HUES6 (cell line): ENCODE data around the gene TRAF3.
"Not testable (repeated sequence)": the region's sequence is repeated elsewhere in the genome, so short reads cannot be mapped to it uniquely, and the experiment has no call there.

Experiments
- H3K27ac ChIP-seq: 2 replicates; pipeline ENCODE4 v1.7.0; 2013; ENCODE audit warnings: low read depth, mild to moderate bottlenecking, low read length, inconsistent platforms
- H3K27me3 ChIP-seq: 2 replicates; pipeline ENCODE4 v1.6.1; 2013; ENCODE audit warnings: low read length; ENCODE audit not compliant: control insufficient read depth, insufficient read depth
- H3K36me3 ChIP-seq: 2 replicates; pipeline ENCODE4 v1.6.1; 2013; ENCODE audit warnings: low read length; ENCODE audit not compliant: control insufficient read depth, insufficient read depth
- H3K4me1 ChIP-seq: 2 replicates; pipeline ENCODE4 v1.6.1; 2013; ENCODE audit warnings: low read length; ENCODE audit not compliant: control insufficient read depth, insufficient read depth
- H3K4me3 ChIP-seq: 2 replicates; pipeline ENCODE4 v1.5.1; 2013; ENCODE audit warnings: low read depth, low read length
- H3K9ac ChIP-seq: one replicate; pipeline ENCODE4 v1.6.1; 2013; ENCODE audit warnings: mild to moderate bottlenecking, low read length
- H3K9me3 ChIP-seq: 2 replicates; pipeline ENCODE4 v1.6.1; 2013; ENCODE audit warnings: low read depth, low read length; ENCODE audit not compliant: control insufficient read depth, insufficient read depth

The TRAF3 gene

GRCh38 chr14:102870246-102870645 lies 93.0 kb downstream of the TRAF3 start:
- H3K4me1 ChIP-seq = peaks cover 7% of the 10 kb centered on the region; the same call in 1 of the 2 replicates
- H3K9ac ChIP-seq = no peak overlapping the region
- H3K4me3 ChIP-seq = no peak overlapping the region
- no peaks in the 10 kb centered on the region for H3K9me3 ChIP-seq
- no peak overlapping the region for H3K27ac ChIP-seq
- no peaks in the 10 kb centered on the region for H3K27me3 ChIP-seq
- H3K36me3 ChIP-seq = peaks cover 13% of the 10 kb centered on the region

GRCh38 chr14:102870994-102871831 lies 94.0 kb downstream of the TRAF3 start:
- no peak overlapping the region for H3K9ac ChIP-seq
- no peaks in the 10 kb centered on the region for H3K27me3 ChIP-seq
- H3K4me3 ChIP-seq = no peak overlapping the region
- no peaks in the 10 kb centered on the region for H3K9me3 ChIP-seq
- peaks cover 17% of the 10 kb centered on the region for H3K36me3 ChIP-seq
- peaks cover 7% of the 10 kb centered on the region; the same call in 1 of the 2 replicates for H3K4me1 ChIP-seq
- H3K27ac ChIP-seq = no peak overlapping the region

- Histone ChIP-seq H3K27me3 (no peaks in the 10 kb centered on the region), H3K4me3 (no peak overlapping the region), H3K36me3 (peaks cover 25% of the 10 kb centered on the region), H3K9ac (no peak overlapping the region), H3K27ac (no peak overlapping the region), H3K4me1 (peaks cover 5% of the 10 kb centered on the region; the same call in 1 of the 2 replicates), H3K9me3 (no peaks in the 10 kb centered on the region)
Observed at GRCh38 chr14:102872020-102872419, 94.8 kb downstream of the TRAF3 start.

GRCh38 chr14:102873131-102873530 lies 95.9 kb downstream of the TRAF3 start:
- H3K4me3 ChIP-seq = no peak overlapping the region
- no peak overlapping the region for H3K27ac ChIP-seq
- H3K9me3 ChIP-seq = no peaks in the 10 kb centered on the region
- no peak overlapping the region for H3K9ac ChIP-seq
- no peaks in the 10 kb centered on the region for H3K27me3 ChIP-seq
- no peaks in the 10 kb centered on the region for H3K4me1 ChIP-seq
- peaks cover 29% of the 10 kb centered on the region for H3K36me3 ChIP-seq

GRCh38 chr14:102873546-102874061 lies 96.4 kb downstream of the TRAF3 start:
- H3K4me1 ChIP-seq = no peaks in the 10 kb centered on the region
- peaks cover 29% of the 10 kb centered on the region for H3K36me3 ChIP-seq
- H3K9me3 ChIP-seq = no peaks in the 10 kb centered on the region
- no peak overlapping the region for H3K27ac ChIP-seq
- no peak overlapping the region for H3K4me3 ChIP-seq
- H3K9ac ChIP-seq = no peak overlapping the region
- no peaks in the 10 kb centered on the region for H3K27me3 ChIP-seq

GRCh38 chr14:102875652-102876051 lies 98.4 kb downstream of the TRAF3 start:
- H3K36me3 ChIP-seq = peaks cover 28% of the 10 kb centered on the region
- H3K4me1 ChIP-seq = no peaks in the 10 kb centered on the region
- no peaks in the 10 kb centered on the region for H3K27me3 ChIP-seq
- H3K9ac ChIP-seq = no peak overlapping the region
- no peak overlapping the region for H3K4me3 ChIP-seq
- no peaks in the 10 kb centered on the region for H3K9me3 ChIP-seq
- H3K27ac ChIP-seq = no peak overlapping the region

- H3K4me1 ChIP-seq, H3K9ac ChIP-seq, H3K27me3 ChIP-seq, H3K4me3 ChIP-seq, H3K27ac ChIP-seq, H3K9me3 ChIP-seq: not testable (repeated sequence)
- H3K36me3 ChIP-seq = peaks cover 20% of the 10 kb centered on the region
Observed at GRCh38 chr14:102877511-102877910, 100.3 kb downstream of the TRAF3 start.

GRCh38 chr14:102878174-102878969 lies 101.1 kb downstream of the TRAF3 start:
- H3K27ac ChIP-seq = no peak overlapping the region
- no peaks in the 10 kb centered on the region for H3K27me3 ChIP-seq
- no peak overlapping the region for H3K4me3 ChIP-seq
- H3K9ac ChIP-seq = no peak overlapping the region
- H3K9me3 ChIP-seq = no peaks in the 10 kb centered on the region
- H3K4me1 ChIP-seq = no peaks in the 10 kb centered on the region
- peaks cover 16% of the 10 kb centered on the region for H3K36me3 ChIP-seq

- Histone ChIP-seq H3K9ac (no peak overlapping the region), H3K4me1 (no peaks in the 10 kb centered on the region), H3K4me3 (no peak overlapping the region), H3K36me3 (peaks cover 16% of the 10 kb centered on the region), H3K9me3 (no peaks in the 10 kb centered on the region), H3K27me3 (no peaks in the 10 kb centered on the region), H3K27ac (no peak overlapping the region)
Observed at GRCh38 chr14:102878970-102879460, 101.8 kb downstream of the TRAF3 start.

GRCh38 chr14:102882226-102882906 lies 105.1 kb downstream of the TRAF3 start:
- Histone ChIP-seq H3K9me3 (no peaks in the 10 kb centered on the region), H3K27me3 (no peaks in the 10 kb centered on the region), H3K4me1 (no peaks in the 10 kb centered on the region), H3K4me3 (no peak overlapping the region), H3K27ac (no peak overlapping the region), H3K36me3 (peaks cover 5% of the 10 kb centered on the region), H3K9ac (no peak overlapping the region)
